ENCODE measurements around the gene DET1.

DNA sequence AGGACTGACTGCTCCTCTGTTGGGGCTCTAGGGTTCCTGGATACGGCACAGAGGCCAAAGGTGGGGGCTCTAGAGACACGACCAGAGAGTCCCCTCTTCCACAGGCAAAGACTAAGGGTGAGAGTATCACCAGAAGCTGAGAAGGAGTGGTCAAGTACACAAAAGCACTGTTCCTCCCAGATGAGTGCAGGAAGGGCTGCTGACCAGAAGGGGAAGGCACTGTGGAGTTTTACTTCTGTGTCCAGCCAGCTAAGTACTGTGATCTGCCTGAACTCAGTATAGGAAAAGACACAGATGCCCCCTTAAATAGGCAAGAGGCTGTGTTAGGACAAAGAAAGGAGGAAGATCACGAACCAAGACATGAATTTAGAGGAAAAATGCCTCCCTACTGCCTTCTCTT, 67.3 kb downstream of the DET1 start:
- TF ChIP-seq, protein P1, sequence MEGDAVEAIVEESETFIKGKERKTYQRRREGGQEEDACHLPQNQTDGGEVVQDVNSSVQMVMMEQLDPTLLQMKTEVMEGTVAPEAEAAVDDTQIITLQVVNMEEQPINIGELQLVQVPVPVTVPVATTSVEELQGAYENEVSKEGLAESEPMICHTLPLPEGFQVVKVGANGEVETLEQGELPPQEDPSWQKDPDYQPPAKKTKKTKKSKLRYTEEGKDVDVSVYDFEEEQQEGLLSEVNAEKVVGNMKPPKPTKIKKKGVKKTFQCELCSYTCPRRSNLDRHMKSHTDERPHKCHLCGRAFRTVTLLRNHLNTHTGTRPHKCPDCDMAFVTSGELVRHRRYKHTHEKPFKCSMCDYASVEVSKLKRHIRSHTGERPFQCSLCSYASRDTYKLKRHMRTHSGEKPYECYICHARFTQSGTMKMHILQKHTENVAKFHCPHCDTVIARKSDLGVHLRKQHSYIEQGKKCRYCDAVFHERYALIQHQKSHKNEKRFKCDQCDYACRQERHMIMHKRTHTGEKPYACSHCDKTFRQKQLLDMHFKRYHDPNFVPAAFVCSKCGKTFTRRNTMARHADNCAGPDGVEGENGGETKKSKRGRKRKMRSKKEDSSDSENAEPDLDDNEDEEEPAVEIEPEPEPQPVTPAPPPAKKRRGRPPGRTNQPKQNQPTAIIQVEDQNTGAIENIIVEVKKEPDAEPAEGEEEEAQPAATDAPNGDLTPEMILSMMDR (IDR thresholded peaks at IDR 0.05; ENCODE audit: low read depth, low read length, poor library complexity, severe bottlenecking): no peak
- no peak for TF ChIP-seq EZH2phosphoT487 (IDR thresholded peaks at IDR 0.05; ENCODE audit: borderline replicate concordance, low read length)
